Right ventricle myocardium inferior (tissue), 1 donor: ENCODE data around the gene ISYNA1. TPM values are rescaled to one million over a fixed set of nuclear protein-coding genes. Genes with fewer than 3 reads are reported as not detected.

Experiments used
- ATAC-seq: fragments of 200-7000 bp; cut with Tn5 transposase; one replicate; pipeline ENCODE4 v1.9.1; 2020; ENCODE audit warnings: mild to moderate bottlenecking, moderate library complexity
- DNase-seq: peaks from one replicate; pipeline ENCODE4 v3.0.0; 2021; ENCODE audit errors: missing footprints
- intact Hi-C: fragments of 100-400 bp; cut with DNase I; formaldehyde crosslinking; loops from one replicate; pipeline ENCODE4 v1.11.0; 2022
- total RNA-seq: library from RNA; stranded (reverse); fragmentation: NEBNext Ultra II Directional; extraction: Animal tissue kit (Norgen Biotek cat#: 25700); gene quantifications from one replicate; pipeline ENCODE4 v1.2.1, GENCODE V29; 2021
- donor health status: DM: no; HTN: yes; CAD: no; lungs with severe emphysema.

ISYNA1 gene
- total RNA-seq, 1 donor from 2014 or later, result 26.0 TPM

- ATAC-seq (no peak), DNase-seq (no peak)
- intact Hi-C loops, result loop anchor here (5.0 to 10.0 kb wide), 3 partner anchors 225 to 465 kb away; partner anchors contain the start of genes COPE and DDX49
Observed at GRCh38 chr19:18450021-18450930, 12.3 kb upstream of the ISYNA1 start.

- DNase-seq (no peak), ATAC-seq (no peak)
- intact Hi-C loops, result no loop called here
Observed at GRCh38 chr19:18449552-18449951, 11.6 kb upstream of the ISYNA1 start.

DNA sequence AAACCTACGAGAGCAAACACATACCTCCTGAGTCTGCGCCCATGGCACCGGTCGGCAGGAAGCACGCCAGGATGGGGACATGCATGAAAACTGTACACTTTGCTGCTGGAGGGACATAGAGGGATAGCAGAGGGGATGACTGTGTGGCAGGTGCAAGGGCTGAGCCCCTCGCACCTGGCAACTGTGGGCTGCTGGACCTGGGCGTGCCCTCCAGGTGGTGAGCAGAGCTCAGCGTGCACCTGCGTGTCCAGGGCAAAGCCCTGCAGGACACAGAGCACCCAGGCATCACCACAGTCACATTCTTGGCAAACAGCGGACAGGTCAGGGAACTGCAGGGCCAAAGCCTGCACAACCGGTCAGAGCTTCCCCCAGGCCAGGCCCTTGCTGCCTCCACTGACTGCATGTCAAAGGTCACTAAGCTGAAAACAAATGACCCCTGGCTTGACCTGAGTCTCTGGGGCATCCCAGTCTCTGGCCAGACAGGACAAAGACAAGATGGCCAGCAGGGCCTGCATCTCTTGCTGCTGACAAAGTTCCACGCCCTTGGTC is 9.0 kb upstream of the ISYNA1 start:
- no peak for DNase-seq
- intact Hi-C loops, result no loop called here
- ATAC-seq, result no peak

- intact Hi-C loops, result no loop called here
- DNase-seq, result peak; percentile 62
- no peak for ATAC-seq
Observed at GRCh38 chr19:18446145-18446810, 8.3 kb upstream of the ISYNA1 start.

- intact Hi-C loops, result no loop called here
- ATAC-seq, result no peak
- DNase-seq, result no peak
Observed at GRCh38 chr19:18445262-18445948, 7.5 kb upstream of the ISYNA1 start.

- intact Hi-C loops, result no loop called here
- no peak for DNase-seq
- no peak for ATAC-seq
Observed at GRCh38 chr19:18444513-18444912, 6.6 kb upstream of the ISYNA1 start.

DNA sequence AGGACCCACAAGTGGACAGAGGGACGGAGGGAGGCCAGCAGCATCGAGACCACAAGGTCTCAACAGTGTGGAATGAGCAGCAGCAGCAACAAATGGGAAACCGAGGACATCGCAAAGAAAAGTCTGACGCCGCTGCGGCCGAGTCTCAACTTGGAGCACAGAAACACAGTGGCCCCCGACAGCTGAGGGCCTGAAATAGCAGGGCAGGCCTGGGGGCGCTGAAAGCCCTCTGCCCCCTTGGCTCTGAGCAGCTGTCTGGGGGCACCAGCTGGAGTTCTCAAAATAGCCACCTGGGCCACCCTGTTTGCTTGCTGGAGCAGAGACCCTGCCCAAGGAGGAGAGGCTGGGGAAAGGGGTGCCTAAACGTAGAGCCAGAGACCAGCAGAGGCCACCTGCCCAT is 5.9 kb upstream of the ISYNA1 start:
- ATAC-seq (no peak), DNase-seq (peak; percentile 53)
- intact Hi-C loops, result no loop called here

- DNase-seq, result peak; percentile 42
- no peak for ATAC-seq
- intact Hi-C loops, result no loop called here
Observed at GRCh38 chr19:18443406-18443805, 5.5 kb upstream of the ISYNA1 start.

GRCh38 chr19:18442941-18443340 is 5.0 kb upstream of the ISYNA1 start:
- intact Hi-C loops, result no loop called here

GRCh38 chr19:18441804-18442788 is 4.2 kb upstream of the ISYNA1 start:
- intact Hi-C loops, result no loop called here

More at GRCh38 chr19:18442941-18443340, 5.0 kb upstream of the ISYNA1 start:
- DNase-seq, result no peak
- no peak for ATAC-seq

GRCh38 chr19:18440936-18441803 is 3.2 kb upstream of the ISYNA1 start:
- DNase-seq, result no peak
- intact Hi-C loops, result no loop called here

More at GRCh38 chr19:18441804-18442788, 4.2 kb upstream of the ISYNA1 start:
- DNase-seq (no peak), ATAC-seq (no peak)

DNA sequence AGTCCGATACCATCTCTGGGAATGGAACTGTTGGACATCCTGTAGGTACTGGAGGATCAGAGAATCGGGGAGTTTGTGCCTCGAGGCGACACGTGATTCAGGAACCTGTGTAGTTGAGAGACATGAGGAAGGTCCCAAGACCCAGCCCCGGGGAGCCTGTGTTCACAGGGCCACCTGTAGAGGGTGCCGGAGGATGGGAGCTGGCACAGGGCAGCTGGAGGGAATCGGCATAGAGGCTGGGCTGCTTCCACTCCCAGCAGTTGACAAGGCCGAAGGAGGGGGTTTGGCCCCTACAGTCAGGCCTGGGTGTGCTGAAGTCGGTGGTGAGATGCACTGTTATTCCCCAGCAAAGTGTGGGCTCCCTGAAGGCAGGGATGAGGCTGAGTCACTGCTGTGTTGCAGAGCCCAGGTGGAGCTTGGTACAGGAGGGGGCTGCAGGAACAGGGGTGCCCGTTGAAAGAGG is 2.5 kb upstream of the ISYNA1 start:
- no peak for ATAC-seq
- intact Hi-C loops, result no loop called here
- DNase-seq, result peak; percentile 70

More at GRCh38 chr19:18440936-18441803, 3.2 kb upstream of the ISYNA1 start:
- ATAC-seq, result no peak

- DNase-seq (no peak), ATAC-seq (no peak)
- intact Hi-C loops, result no loop called here
Observed at GRCh38 chr19:18439910-18440237, 1.9 kb upstream of the ISYNA1 start.

- DNase-seq (no peak), ATAC-seq (peak; percentile 0)
- intact Hi-C loops, result no loop called here
Observed at GRCh38 chr19:18439025-18439909, 1.3 kb upstream of the ISYNA1 start.

GRCh38 chr19:18438331-18439024 is 545 bp upstream of the ISYNA1 start:
- ATAC-seq (peak; percentile 20), DNase-seq (peak; percentile 73)
- intact Hi-C loops, result no loop called here
